T1000 (cell line): ENCODE data around the gene PPBP.
"Not testable (repeated sequence)": the region's sequence is repeated elsewhere in the genome, so short reads cannot be mapped to it uniquely, and the experiment has no call there.

ENCODE experiments used
- DNase-seq: peaks from one replicate; lab custom pipeline; 2025; ENCODE audit warnings: mixed read lengths; lab: John Stamatoyannopoulos, UW

Gene PPBP

GRCh38 chr4:73992050-73992449 lies 4.1 kb upstream of the PPBP start:
- DNase-seq, result no peak

DNA sequence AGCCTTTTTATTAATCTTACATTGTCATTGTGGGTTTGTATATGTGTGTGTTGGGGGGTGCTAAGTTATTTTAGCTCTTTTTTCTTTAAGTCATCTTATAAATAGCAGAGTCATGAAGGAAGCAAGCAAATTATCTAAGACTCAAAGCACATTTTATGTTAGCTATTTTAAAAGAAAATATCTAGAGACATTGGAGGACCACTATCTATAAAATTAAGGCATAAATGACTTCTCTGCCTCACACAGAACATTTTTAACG lies 3.7 kb upstream of the PPBP start:
- DNase-seq, result no peak

DNA sequence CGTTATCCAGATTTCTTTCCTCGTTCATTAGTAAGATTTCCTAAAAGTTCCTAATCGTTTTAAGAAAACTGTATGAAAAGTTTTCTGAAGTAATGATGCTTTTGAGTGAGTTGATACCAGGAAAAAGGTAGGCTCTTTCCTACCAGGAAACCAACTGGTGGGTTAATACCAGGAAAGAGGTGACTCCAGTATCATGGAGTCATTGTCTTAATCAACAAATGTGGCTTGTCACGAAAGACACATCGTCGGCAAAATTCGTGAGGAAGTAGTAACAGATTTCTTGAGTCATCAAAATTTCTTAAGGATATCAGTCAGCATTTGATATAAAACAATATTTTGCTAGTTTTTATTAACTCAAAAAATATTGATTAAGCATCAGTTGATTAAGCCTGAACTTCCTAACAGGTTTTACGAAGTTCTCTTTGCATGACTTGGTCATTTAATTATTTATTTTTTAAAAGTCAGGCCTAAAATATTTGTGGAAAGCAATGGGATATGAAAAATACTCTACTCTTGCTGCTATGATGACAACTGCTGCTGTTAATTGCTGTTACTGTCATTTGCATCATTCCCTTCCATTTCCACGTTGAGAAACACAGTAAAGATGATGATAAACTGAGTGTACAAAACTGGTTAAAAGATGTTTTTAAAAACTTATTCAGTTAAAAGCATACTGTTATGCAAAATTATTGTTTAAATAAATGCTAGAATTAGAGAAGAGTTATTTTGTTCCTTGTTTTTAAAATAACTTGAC lies 3.2 kb upstream of the PPBP start:
- no peak for DNase-seq

GRCh38 chr4:73989928-73990327 lies 1.9 kb upstream of the PPBP start:
- no peak for DNase-seq

- DNase-seq, result no peak
Measured at GRCh38 chr4:73989031-73989430, 1.0 kb upstream of the PPBP start.

GRCh38 chr4:73985528-73985852 lies 2.5 kb downstream of the PPBP start:
- no peak for DNase-seq

GRCh38 chr4:73984736-73985527 lies 3.1 kb downstream of the PPBP start:
- DNase-seq, result no peak

DNA sequence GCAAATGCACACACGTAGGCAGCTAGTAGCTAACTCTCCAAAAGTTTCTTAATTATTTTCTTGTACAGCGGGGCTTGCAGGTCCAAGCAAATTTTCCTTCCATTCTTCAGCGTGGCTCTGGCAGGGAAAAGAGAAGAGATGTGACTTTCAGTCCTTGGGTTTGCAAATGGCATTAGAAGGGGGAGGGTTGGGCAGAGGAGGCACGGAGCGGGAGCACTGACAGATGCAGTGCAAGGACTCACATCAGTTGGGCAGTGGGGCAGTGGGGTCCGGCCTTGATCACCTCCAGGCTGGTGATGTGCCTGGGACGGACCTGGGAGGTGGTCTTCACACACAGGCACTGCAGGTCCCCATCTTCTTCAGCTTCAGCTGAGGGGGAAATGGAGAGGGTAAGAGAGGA lies 6.8 kb downstream of the PPBP start:
- DNase-seq, result not testable (repeated sequence)

DNA sequence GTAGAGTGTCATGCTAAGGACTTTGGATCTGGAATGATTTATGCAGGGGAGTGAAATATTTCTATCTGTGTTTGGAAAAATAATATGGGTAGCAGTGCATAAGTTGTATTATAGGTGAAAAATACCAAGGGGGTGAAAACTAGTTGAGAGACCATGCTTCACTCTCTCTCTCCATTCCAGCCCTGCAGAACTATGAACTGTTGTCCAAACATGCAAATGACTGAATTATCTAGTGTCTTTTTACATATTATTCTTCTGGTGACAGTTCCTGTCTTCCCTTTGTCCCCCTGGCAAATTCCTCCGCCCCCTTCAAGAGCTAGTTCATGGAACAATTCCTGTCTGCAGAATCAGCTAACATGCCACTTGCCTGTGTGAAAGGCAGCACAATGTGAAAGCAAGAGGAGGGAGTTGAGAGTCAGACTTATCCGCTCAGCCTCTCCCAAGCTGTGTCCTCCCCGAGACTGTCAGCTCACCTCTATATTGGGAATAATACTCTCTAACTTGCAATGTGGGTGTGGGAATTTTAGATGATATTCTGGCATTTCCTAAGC lies 8.5 kb downstream of the PPBP start:
- no peak for DNase-seq

DNA sequence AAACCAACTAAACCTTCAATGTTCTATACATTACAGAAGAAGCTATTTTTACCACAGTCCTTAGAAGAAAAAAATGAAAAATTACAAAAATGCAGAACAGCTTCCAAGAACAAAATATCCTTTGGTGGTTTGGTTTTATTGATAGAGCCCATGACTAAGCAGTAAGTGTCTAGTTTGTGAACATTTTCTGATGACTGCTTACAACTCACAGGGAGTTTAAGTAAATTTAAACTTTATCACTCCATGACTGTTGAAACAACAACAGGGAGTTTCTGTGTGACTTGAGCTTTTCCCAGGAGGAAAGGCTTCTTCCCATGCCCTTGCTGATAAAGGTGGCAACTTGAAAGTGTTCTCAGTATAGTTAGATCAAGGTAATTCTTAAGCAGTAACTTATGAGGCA lies 9.1 kb downstream of the PPBP start:
- DNase-seq, result no peak

DNA sequence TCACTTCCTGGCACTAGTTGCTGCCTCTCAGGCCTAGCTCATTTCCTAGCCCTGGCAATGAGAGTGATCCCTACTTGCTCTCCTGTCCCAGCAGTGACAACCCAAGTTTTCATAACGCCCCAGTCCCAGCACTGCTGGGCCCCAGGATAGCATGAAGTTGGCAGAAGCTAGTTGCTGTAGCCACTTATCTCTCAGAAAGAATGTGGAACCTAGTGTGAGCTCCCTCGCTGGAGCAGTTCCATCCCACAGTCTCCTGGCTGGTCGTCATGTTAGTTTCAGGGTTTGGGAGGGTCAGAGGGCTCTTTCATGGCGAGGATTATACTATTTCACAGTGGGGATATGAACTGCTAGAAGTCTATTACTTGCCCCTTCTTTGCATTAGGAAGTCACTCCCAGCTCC lies 11.3 kb downstream of the PPBP start:
- DNase-seq, result no peak

DNA sequence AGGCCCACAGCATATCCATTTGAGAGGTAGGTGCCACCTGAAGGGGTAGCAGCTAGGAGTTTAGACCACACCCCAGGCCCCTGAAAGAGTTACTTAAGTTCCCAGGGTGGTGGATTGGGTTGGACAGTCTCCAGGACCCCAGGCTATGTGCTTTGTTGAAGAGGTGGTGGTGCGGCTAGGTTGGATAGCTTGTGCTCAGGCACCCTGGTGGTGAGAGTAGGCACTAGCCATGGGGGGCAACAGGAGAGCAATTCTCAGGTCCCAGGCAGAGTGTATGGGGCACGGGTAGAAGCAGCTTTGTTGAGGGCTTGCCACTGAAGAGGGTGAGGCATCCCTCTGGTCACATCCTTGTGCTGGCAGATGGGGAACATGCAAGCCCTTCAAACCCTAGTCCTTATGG lies 11.8 kb downstream of the PPBP start:
- DNase-seq, result no peak

GRCh38 chr4:73974352-73974751 lies 13.6 kb downstream of the PPBP start:
- DNase-seq, result no peak

- DNase-seq, result no peak
Measured at GRCh38 chr4:73970945-73971344, 17.0 kb downstream of the PPBP start.

- DNase-seq, result no peak
Measured at GRCh38 chr4:73970011-73970410, 18.0 kb downstream of the PPBP start.

GRCh38 chr4:73967866-73968265 lies 20.1 kb downstream of the PPBP start:
- no peak for DNase-seq

- DNase-seq, result no peak
Measured at GRCh38 chr4:73964862-73965611, 23.0 kb downstream of the PPBP start.

GRCh38 chr4:73962724-73963123 lies 25.3 kb downstream of the PPBP start:
- no peak for DNase-seq

DNA sequence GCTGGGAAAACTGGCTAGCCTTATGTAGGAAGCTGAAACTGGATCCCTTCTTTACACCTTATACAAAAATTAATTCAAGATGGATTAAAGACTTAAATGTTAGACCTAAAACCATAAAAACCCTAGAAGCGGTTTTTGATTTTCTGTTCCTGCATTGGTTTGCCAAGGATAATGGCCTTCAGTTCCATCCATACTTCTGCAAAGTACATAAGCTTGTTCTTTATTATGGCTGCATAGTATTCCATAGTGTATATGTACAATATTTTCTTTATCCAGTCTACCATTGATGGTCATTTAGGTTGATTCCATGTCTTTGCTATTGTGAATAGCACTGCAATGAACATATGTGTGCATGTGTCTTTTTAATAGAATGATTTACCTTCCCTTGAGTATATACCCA lies 28.9 kb downstream of the PPBP start:
- DNase-seq, result not testable (repeated sequence)

DNA sequence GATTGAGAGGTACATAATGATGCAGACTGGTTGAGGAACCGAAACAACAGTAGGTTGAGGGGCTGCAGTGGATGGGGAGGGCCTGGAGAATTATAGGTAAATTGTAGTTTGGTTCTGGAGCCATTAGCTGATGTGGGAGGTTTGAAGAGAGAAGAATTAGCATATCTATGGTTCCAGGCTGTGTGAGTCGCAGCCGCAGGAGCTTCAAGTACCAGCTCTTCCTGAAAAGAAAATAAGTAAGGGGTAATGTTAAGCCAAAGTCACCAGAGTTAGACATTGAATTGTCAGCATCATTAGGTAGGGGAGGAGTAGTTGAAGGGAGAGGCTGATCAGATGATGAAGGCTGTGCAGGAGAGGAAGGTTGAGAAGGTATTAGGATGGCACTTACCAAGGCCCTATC lies 35.6 kb downstream of the PPBP start:
- DNase-seq, result no peak

DNA sequence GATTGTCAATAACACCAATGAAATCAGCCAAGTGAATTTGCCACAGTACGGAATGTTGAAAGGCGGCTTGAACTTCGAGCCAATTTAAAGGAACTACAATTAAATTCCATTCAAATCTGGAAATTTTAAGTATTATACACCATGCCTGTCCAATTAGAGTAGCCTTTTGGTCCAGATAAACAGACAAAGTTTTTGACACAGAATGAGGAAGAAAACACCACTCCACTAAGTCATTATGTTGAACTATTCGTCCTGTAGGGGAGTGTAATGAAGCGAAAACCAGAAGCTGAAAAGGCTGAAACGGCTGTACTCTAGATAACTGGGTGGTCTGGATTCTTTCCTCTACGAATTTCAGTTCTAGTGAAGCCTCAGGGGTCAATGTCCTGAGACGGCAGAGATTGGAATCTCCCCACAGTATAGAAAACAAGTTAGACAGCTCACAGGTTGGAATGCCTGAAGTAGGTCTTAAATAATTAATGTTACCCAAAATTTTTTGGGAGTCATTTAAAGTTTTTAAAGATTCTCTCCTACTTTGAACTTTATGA lies 37.5 kb downstream of the PPBP start:
- not testable (repeated sequence) for DNase-seq

GRCh38 chr4:73948990-73949706 lies 38.8 kb downstream of the PPBP start:
- no peak for DNase-seq
